Activated CD8-positive, alpha-beta memory T cell treated with anti-CD3 and anti-CD28 coated beads, Interleukin-2, amount 50 U/mL, for 24 hours (primary cell): Measurements from ENCODE around the gene DENND5B.
"Not testable (repeated sequence)": the region's sequence is repeated elsewhere in the genome, so short reads cannot be mapped to it uniquely, and the experiment has no call there.

Source experiments
- DNase-seq: peaks from one replicate; pipeline ENCODE4 v3.0.0-alpha.2; 2020; ENCODE audit errors: extremely low read depth

DENND5B gene

GRCh38 chr12:31506515-31507306 lies 84.2 kb downstream of the DENND5B start:
- DNase-seq, result no peak

DNA sequence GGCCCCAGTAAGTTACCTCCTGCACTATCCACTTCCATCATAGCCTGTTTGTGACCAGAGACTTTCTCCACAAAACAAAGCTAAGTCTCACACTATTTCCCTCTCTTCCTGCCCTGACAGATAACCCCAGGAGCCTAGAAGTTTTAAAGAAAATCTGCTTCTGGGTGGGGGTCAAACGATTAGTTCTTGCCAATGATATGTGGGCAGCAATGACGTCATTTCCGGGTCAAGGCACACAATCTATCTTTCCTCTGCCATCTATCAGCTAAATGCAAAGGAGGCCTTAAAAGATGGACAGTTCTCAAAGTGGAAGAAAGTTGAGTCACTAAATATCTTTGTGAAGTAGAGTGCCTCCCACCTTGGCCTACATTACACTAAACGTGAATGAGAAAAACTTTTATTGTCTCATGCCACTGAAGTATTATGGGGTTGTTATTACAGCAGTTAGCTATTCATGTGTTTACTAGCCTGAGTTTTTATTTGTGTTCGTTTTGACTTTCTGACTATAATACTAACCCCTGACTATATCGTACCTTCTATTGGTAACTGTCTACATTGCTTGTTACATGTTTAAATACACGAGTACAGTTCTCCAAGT lies 86.2 kb downstream of the DENND5B start:
- no peak for DNase-seq

GRCh38 chr12:31501014-31501413 lies 89.9 kb downstream of the DENND5B start:
- DNase-seq, result not testable (repeated sequence)

- DNase-seq, result no peak
These were observed 91.4 kb downstream of the DENND5B start for GRCh38 chr12:31499567-31499966.

GRCh38 chr12:31498424-31498823 lies 92.5 kb downstream of the DENND5B start:
- DNase-seq, result no peak

GRCh38 chr12:31496257-31496656 lies 94.7 kb downstream of the DENND5B start:
- DNase-seq, result no peak

- DNase-seq, result no peak
These were observed 96.5 kb downstream of the DENND5B start for GRCh38 chr12:31494455-31494854.

GRCh38 chr12:31492599-31493196 lies 98.2 kb downstream of the DENND5B start:
- DNase-seq, result no peak

GRCh38 chr12:31491841-31492598 lies 98.9 kb downstream of the DENND5B start:
- DNase-seq, result no peak

DNA sequence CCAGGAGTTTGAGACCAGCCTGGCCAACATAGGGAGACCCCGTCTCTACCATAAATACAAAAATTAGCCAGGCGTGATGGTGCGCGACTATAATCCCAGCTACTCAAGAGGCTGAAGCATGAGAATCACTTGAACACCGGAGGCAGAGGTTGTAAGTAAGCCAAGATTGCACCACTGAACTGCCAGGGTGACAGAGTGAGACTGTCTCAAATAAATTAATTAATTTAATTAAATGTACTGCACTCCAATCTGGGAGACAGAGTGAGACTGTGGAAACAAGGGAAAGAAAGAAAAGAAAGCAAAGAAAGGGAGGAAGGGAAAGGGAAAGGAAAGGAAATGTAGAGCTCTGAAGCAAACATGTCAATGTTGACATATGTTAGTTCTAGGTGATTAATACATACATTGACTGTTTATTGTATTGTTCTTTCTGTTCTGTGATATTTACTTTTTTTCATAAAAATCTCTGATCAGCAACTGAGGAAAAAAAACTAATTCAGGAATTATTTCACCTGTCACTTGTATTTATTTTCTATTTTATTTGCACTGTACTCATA lies 99.6 kb downstream of the DENND5B start:
- no peak for DNase-seq

GRCh38 chr12:31488737-31489338 lies 102.1 kb downstream of the DENND5B start:
- no peak for DNase-seq

DNA sequence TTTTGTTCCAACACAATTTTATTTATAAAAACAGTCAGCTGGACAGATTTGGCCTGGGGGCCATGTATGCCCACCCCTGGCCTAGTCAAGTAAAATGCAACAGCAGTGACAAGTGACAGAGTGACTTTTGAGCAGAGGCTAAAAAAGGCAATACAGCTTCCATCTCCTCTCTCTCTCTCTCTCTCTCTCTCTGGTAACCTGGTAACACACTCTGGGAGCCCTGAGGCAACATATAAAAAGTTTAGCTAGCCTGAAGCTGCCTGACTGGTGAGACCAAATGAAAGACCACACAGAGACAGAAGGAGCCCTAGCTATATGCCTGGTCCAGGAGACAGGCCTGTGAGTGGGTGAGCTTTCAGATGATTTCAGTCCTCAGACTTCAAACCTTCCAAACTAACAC lies 105.4 kb downstream of the DENND5B start:
- DNase-seq, result no peak

DNA sequence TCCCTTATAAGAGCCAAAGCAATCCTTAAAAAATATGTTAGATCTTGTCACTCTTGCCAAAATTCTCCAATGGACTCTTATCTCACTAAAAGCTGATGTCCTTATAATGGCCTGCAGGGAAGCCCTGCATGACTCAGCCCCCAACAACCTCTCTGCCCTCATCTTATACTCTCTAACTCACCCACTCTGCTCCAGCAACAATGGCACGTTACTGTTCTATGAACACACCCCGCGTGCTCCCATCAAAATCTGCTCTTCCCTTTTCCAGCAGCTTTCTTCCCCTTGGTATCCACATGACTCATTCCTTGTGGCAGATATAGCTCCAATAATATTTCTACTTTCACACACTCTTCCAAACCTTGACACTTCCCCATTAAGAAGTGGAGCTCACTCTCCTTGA lies 108.1 kb downstream of the DENND5B start:
- no peak for DNase-seq

- no peak for DNase-seq
These were observed 109.5 kb downstream of the DENND5B start for GRCh38 chr12:31481415-31481814.

GRCh38 chr12:31479516-31480210 lies 111.3 kb downstream of the DENND5B start:
- no peak for DNase-seq

GRCh38 chr12:31478898-31479297 lies 112.0 kb downstream of the DENND5B start:
- DNase-seq, result no peak

GRCh38 chr12:31478425-31478824 lies 112.5 kb downstream of the DENND5B start:
- DNase-seq, result no peak

- DNase-seq, result no peak
These were observed 113.2 kb downstream of the DENND5B start for GRCh38 chr12:31477687-31478086.

- no peak for DNase-seq
These were observed 114.5 kb downstream of the DENND5B start for GRCh38 chr12:31476437-31476836.

DNA sequence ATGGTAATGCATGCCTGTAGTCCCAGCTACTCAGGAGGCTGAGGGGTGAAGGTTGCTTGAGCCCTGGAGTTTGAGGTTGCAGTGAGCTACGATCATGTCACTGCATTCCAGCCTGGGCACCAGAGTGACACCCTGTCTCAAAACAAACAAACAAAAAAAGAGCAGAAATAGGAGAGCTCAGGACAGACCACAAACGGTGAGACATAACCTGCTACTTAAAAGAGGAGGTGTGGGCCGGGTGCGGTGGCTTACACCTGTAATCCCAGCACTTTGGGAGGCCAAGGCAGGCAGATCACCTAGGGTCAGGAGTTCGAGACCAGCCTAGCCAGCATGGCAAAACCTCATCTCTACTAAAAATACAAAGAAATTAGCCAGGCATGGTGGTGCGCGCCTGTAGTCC lies 115.3 kb downstream of the DENND5B start:
- not testable (repeated sequence) for DNase-seq

DNA sequence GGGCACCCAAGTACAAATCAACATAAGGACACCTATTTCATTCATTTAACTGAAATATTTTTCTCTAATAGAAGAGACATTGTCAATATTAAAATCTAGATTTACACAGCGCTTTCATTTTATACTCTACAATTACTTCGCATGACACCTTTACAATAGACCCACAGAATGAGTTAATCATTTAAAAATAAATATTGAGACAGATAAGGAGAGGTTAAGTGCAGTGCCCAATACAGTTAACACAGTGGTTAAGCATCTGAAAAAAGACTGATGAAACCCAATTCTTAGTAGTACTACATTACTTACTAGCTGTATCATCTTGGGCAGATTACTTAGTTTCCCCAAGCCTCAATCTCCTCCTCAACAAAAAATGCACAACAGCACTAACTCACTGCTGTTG lies 116.2 kb downstream of the DENND5B start:
- no peak for DNase-seq
